Measurements from ENCODE around the gene COL5A2.

Gene COL5A2

GRCh38 chr2:188984680-188985079, 194.9 kb downstream of the COL5A2 start:
- Histone ChIP-seq H3K4me3 (ENCODE audit: low read depth, low read length) (no peak overlapping the region), H3K27me3 (no peaks in the 10 kb centered on the region), H3K9me3 (no peaks in the 10 kb centered on the region), H3K4me1 (no peaks in the 10 kb centered on the region; the same call in 1 of the 2 replicates), H3K36me3 (no peaks in the 10 kb centered on the region)
- no peak for TF ChIP-seq CTCF (IDR thresholded peaks at IDR 0.05; ENCODE audit: low read depth, low read length)
- no peak for DNase-seq

GRCh38 chr2:188984065-188984491, 195.5 kb downstream of the COL5A2 start:
- H3K4me3 ChIP-seq (ENCODE audit: low read depth, low read length) = no peak overlapping the region
- no peaks in the 10 kb centered on the region for H3K9me3 ChIP-seq
- no peak for DNase-seq
- no peaks in the 10 kb centered on the region; the same call in 1 of the 2 replicates for H3K4me1 ChIP-seq
- TF ChIP-seq CTCF (IDR thresholded peaks at IDR 0.05; ENCODE audit: low read depth, low read length) = 0 out of 2 replicates have a peak, but pooled peaks have one; percentile 13
- no peaks in the 10 kb centered on the region for H3K36me3 ChIP-seq
- no peaks in the 10 kb centered on the region for H3K27me3 ChIP-seq

GRCh38 chr2:188983427-188984064, 196.0 kb downstream of the COL5A2 start:
- DNase-seq = no peak
- peak; percentile 35 for TF ChIP-seq CTCF (IDR thresholded peaks at IDR 0.05; ENCODE audit: low read depth, low read length)
- Histone ChIP-seq H3K36me3 (no peaks in the 10 kb centered on the region), H3K4me1 (no peaks in the 10 kb centered on the region; the same call in 1 of the 2 replicates), H3K9me3 (no peaks in the 10 kb centered on the region), H3K27me3 (no peaks in the 10 kb centered on the region), H3K4me3 (ENCODE audit: low read depth, low read length) (no peak overlapping the region)

Data from BE2C (cell line).